Measurements from ENCODE around the gene IGFLR1. TPM values are rescaled to one million over a fixed set of nuclear protein-coding genes. Genes with fewer than 3 reads are reported as not detected.

IGFLR1 gene
- total RNA-seq, 1 donor from 2014 or later = 4.9 TPM

DNA sequence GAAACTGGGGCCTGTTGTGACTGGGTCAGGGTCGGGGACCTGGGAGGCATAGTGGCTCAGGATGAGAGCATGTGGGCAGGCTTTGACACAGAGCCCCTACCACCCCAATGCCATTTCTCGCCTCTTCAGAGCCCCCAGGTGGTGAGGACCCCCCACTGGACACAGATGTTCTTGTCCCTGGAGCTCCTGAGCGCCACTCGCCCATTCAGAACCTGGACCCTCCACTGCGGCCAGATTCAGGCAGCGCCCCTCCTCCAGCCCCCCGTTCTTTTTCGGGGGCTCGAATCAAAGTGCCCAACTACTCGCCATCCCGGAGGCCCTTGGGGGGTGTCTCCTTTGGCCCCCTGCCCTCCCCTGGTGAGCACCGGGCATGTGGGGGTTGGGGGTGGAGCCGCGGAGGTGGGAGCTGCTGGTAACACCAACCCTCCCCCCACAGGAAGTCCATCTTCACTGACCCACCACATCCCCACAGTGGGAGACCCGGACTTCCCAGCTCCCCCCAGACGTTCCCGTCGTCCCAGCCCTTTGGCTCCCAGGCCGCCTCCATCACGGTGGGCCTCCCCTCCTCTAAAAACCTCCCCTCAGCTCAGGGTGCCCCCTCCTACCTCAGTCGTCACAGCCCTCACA, 10.4 kb downstream of the IGFLR1 start:
- Histone ChIP-seq H3K9me3 (replicated peaks) (no peaks in the 10 kb centered on the region), H3K4me1 (no peaks in the 10 kb centered on the region), H3K4me3 (no peak overlapping the region), H3K27me3 (ENCODE audit: low read depth) (no peaks in the 10 kb centered on the region), H3K36me3 (peaks cover 89% of the 10 kb centered on the region), H3K27ac (replicated peaks) (no peak overlapping the region)
- DNase-seq = no peak
- TF ChIP-seq, protein P1, sequence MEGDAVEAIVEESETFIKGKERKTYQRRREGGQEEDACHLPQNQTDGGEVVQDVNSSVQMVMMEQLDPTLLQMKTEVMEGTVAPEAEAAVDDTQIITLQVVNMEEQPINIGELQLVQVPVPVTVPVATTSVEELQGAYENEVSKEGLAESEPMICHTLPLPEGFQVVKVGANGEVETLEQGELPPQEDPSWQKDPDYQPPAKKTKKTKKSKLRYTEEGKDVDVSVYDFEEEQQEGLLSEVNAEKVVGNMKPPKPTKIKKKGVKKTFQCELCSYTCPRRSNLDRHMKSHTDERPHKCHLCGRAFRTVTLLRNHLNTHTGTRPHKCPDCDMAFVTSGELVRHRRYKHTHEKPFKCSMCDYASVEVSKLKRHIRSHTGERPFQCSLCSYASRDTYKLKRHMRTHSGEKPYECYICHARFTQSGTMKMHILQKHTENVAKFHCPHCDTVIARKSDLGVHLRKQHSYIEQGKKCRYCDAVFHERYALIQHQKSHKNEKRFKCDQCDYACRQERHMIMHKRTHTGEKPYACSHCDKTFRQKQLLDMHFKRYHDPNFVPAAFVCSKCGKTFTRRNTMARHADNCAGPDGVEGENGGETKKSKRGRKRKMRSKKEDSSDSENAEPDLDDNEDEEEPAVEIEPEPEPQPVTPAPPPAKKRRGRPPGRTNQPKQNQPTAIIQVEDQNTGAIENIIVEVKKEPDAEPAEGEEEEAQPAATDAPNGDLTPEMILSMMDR (IDR thresholded peaks at IDR 0.05; ENCODE audit: borderline replicate concordance) = no peak
- intact Hi-C loops (cut with micrococcal nuclease) = no loop called here

DNA sequence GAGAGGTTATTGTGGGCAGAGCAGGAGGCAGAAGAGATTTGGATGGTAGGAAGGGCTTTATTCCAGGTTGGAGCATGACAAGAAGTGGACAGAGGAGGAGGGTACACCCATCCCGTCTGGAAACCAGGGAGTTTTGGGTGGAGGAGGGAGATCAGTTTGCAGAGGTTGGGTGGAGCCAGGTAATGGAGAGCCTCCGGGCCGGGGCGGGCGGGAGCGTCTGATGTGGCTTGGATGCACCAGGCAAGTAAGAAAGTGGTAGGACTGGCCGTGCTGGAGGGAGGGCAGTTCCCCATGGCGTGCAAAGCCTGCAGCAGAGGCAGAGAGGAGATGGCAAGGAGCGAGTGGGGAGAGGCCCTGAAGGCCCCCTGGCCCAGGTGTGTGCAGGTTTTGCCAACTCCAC, 10.9 kb downstream of the IGFLR1 start:
- intact Hi-C loops (cut with micrococcal nuclease) = no loop called here
- no peak for DNase-seq
- H3K9me3 ChIP-seq (replicated peaks) = no peaks in the 10 kb centered on the region
- TF ChIP-seq, protein P1 (IDR thresholded peaks at IDR 0.05; ENCODE audit: borderline replicate concordance) = no peak
- no peak overlapping the region for H3K4me3 ChIP-seq
- no peak overlapping the region for H3K27ac ChIP-seq (replicated peaks)
- H3K36me3 ChIP-seq = peaks cover 89% of the 10 kb centered on the region
- no peaks in the 10 kb centered on the region for H3K4me1 ChIP-seq
- H3K27me3 ChIP-seq (ENCODE audit: low read depth) = no peaks in the 10 kb centered on the region

DNA sequence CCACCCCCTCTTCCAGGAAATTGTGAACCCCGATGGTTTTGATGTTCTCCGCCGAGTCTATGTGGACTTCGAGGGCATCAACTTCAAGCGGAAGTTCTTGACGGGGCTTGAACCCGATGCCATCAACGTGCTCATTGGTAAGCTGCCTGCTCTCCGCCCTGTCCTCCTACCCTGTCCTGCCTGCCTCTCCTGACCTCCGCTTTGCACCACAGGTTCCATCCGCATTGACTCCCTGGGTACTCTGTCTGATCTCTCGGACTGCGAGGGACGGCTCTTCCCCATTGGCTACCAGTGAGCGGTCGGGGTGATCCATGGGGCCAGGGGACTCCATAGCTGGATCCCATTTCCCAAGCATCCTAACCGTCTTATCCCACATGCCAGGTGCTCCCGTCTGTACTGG, 11.9 kb downstream of the IGFLR1 start:
- H3K36me3 ChIP-seq = peaks cover 93% of the 10 kb centered on the region
- TF ChIP-seq, protein P1 (IDR thresholded peaks at IDR 0.05; ENCODE audit: borderline replicate concordance) = no peak
- no peaks in the 10 kb centered on the region for H3K4me1 ChIP-seq
- DNase-seq = no peak
- intact Hi-C loops (cut with micrococcal nuclease) = no loop called here
- no peak overlapping the region for H3K4me3 ChIP-seq
- H3K9me3 ChIP-seq (replicated peaks) = no peaks in the 10 kb centered on the region
- no peaks in the 10 kb centered on the region for H3K27me3 ChIP-seq (ENCODE audit: low read depth)
- H3K27ac ChIP-seq (replicated peaks) = no peak overlapping the region

DNA sequence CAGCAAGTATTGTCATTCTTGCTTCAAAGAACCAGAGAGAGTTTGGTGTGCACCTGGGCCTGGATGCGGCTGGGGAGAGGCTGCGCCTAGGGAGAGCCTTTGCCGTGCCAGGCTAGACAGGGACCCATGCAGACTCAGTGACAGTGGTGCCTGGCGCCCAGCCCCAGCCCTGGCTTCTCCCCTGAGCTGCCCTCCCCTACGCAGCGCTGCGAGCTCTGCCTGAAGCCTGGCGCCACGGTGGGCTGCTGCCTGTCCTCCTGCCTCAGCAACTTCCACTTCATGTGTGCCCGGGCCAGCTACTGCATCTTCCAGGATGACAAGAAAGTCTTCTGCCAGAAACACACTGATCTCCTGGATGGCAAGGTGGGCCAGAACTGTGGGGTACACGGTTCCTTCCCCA, 12.5 kb downstream of the IGFLR1 start:
- Histone ChIP-seq H3K4me1 (no peaks in the 10 kb centered on the region), H3K36me3 (peaks cover 93% of the 10 kb centered on the region), H3K27ac (replicated peaks) (no peak overlapping the region), H3K27me3 (ENCODE audit: low read depth) (no peaks in the 10 kb centered on the region), H3K9me3 (replicated peaks) (no peaks in the 10 kb centered on the region), H3K4me3 (no peak overlapping the region)
- no peak for DNase-seq
- TF ChIP-seq, protein P1 (IDR thresholded peaks at IDR 0.05; ENCODE audit: borderline replicate concordance) = no peak
- intact Hi-C loops (cut with micrococcal nuclease) = no loop called here

DNA sequence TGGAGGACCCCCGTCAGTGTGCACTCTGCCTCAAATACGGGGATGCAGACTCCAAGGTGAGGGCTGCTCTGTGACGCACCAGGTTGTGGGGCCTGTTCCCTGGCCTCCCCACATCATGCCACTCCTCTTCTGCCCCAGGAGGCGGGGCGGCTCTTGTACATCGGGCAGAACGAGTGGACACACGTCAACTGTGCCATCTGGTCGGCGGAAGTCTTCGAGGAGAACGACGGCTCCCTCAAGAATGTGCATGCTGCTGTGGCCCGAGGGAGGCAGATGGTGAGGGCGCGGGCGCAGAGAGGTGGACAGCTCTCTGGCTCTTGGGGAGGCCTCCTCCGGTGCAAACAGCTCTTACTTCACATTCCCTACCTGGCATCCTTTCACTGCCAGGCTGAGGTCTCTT, 13.2 kb downstream of the IGFLR1 start:
- no peak overlapping the region for H3K4me3 ChIP-seq
- no peaks in the 10 kb centered on the region for H3K9me3 ChIP-seq (replicated peaks)
- H3K27me3 ChIP-seq (ENCODE audit: low read depth) = no peaks in the 10 kb centered on the region
- TF ChIP-seq, protein P1 (IDR thresholded peaks at IDR 0.05; ENCODE audit: borderline replicate concordance) = no peak
- peaks cover 97% of the 10 kb centered on the region for H3K36me3 ChIP-seq
- no peak for DNase-seq
- no peaks in the 10 kb centered on the region for H3K4me1 ChIP-seq
- no peak overlapping the region for H3K27ac ChIP-seq (replicated peaks)
- intact Hi-C loops (cut with micrococcal nuclease) = no loop called here

All from left ventricle myocardium inferior (tissue), 1 donor.